Measurements from ENCODE around the gene CIB2.

CIB2 gene

GRCh38 chr15:78149068-78149804 is 18.0 kb upstream of the CIB2 start, which contains the start of gene IDH3A:
IDH3A (plus strand) TSS chr15:78149362; CDS start chr15:78149404, 42 bp downstream.
- DNase-seq: peak; percentile 50

- no peak for DNase-seq
These were observed 17.3 kb upstream of the CIB2 start for GRCh38 chr15:78148392-78149067.

DNA sequence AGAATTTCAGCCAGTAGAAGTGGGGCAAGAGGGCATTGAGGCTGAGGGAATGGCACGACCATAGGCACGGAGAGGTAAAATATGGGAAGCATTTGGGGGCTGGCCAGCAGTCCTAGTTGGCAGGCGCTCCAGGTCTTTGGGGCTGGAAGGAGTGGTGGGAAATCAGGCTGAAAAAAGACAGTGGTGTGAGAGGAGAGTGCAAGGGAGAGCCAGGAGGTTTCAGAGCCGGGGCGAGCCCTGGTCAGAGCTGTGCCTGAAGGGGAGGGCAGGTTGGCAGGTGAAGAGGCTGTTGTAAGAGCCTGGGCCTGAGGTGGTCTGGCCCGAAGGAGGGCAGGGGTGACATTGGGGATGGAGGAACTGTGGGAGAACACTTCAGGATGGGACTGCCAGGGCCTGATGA is 16.3 kb upstream of the CIB2 start:
- DNase-seq: no peak

DNA sequence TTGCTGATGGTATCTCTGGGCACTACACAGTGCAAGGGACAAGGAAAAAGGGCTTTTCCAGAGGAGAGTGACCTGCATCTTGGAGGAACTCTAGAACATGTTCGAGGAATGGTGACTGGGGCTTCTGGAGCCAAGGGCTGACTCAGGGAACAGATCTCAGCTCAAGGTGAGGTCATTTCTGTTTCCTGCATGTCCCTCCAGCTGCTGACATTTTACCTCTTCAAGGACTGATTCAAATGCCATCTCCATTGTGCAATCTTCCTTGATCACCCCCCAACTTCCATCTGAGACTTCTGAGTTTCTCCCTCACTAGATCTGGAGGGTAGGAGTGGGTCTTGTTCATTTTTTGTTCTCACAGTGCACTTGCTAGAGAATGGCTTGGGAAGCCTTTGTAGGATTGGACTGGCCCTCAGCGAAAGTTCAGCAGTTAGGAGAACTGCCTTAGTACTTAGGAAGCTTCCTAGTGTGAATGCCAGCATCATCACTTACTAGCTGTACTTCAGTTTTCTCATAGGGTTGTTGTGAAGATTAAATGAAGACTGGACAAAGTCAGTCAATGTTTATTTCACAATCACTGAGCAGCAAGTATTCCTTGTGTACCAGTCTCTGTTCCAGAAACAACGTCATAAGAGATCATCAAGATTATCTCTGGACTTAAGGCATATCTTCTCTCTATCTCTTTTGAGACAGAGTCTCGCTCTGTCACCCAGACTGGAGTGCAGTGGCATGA is 15.3 kb upstream of the CIB2 start:
- DNase-seq: no peak

GRCh38 chr15:78142332-78142731 is 11.1 kb upstream of the CIB2 start:
- DNase-seq: no peak

- no peak for DNase-seq
These were observed 9.0 kb upstream of the CIB2 start for GRCh38 chr15:78140292-78140691.

DNA sequence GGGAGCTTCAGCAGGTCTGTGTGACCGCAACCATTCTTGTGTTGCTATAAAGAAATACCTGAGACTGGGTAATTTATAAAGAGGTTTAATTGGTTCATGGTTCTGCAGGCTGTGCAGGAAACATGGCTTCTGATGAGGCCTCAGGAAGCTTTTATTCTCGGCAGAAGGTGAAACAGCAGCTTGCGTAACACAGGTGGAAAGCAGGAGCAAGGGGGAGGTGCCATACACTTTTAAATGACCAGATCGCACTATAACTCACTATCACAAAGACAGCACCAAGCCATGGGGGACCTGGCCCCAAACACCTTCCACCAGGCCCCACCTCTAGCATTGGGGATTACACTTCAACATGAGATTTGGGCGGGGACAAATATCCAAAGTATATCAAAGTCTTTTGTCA is 8.3 kb upstream of the CIB2 start:
- no peak for DNase-seq

DNA sequence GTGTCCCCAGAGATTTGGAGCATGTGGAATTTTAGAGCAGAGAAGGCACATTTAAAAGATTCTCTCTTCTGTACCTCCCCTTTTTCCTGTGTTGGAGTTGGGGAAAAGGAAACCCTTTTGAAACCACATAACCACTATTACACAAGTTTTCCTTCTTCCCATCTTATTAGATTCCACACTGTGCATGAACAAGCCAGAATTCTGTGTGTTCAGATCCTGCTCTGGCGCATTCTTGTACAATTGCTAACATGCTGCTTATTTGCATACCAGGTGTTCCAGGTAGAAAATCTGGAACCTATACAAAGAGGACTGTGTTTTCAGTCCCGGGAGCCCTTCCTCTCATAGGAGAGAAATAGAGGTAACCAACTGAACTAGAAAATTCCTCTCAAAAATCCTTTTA is 2.6 kb upstream of the CIB2 start:
- DNase-seq: no peak

GRCh38 chr15:78130466-78131294 is 565 bp downstream of the CIB2 start:
- no peak for DNase-seq

- no peak for DNase-seq
These were observed 1.4 kb downstream of the CIB2 start for GRCh38 chr15:78129751-78130287.

- DNase-seq: no peak
These were observed 2.0 kb downstream of the CIB2 start for GRCh38 chr15:78129077-78129750.

DNA sequence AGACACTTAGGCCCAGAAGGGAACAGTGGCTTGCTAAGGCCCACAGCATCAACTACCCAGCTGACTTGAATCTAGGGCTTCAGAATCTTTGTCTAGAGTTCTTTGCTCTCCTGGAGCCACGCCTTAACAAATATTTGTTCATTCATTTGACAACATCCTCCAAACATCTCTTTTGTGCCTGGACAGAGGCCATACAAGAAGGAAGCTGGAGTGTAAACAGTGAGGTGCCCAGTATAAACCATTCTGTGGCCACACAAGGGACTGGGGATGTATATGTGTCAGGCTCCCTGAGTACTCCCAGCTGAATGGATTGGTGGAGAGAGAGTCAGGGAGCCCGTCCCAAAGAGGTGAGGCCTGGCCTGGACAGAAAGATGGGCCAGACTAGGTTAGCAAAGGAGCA is 3.4 kb downstream of the CIB2 start:
- DNase-seq: no peak

- no peak for DNase-seq
These were observed 6.0 kb downstream of the CIB2 start for GRCh38 chr15:78125267-78125666.

- DNase-seq: no peak
These were observed 10.7 kb downstream of the CIB2 start for GRCh38 chr15:78120523-78120922.

- no peak for DNase-seq
These were observed 18.7 kb downstream of the CIB2 start for GRCh38 chr15:78112551-78112950.

- no peak for DNase-seq
These were observed 19.5 kb downstream of the CIB2 start for GRCh38 chr15:78111788-78112187.

DNA sequence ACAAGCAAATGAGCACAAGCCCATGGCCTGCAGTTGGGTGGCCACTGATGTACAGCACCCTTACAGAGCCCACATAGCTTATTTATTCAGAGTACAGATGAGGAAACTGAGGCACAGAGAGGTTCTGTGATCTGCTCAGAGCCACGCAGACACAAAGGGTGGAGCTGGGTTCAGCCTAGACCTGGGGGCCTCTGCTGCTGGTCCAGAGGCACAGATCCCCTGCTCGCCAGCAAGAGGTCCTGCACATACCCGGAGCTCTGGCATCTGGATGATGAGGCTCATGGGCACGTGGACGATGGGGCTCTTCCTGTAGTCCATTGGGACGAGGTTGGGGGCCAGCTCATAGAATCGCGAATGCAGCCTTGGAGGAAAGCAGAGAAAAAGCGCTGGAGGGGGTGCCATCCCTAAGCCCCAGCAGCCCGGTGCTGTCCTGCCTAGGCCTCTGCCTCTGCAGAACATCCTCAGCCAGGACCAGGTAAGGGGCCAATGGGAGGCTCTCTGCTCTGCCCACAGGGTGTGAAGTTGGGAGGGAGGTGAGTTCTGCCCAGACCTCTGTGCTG is 20.2 kb downstream of the CIB2 start:
- no peak for DNase-seq

- no peak for DNase-seq
These were observed 21.1 kb downstream of the CIB2 start for GRCh38 chr15:78110096-78110495.

DNA sequence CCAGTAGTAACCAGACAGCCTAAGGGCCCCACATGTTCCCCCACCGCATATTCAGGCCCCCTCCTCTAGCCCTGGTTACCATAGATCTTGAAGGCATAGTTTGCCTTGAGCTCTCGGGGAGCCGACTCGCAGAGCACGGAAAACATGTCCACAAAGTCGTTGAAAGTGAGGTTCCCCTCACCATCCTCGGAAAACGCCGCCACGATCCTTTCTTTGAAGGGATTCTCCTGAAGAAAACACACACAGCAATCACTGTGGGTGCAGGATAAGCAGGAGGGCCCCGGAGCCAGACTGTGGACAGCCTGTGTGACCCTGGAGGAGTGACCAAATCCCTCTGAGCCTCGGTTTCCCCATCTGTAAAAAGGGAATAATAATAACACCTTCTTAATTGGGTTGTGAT is 22.1 kb downstream of the CIB2 start:
- DNase-seq: no peak

GRCh38 chr15:78108300-78109084 is 22.8 kb downstream of the CIB2 start:
- DNase-seq: no peak

DNA sequence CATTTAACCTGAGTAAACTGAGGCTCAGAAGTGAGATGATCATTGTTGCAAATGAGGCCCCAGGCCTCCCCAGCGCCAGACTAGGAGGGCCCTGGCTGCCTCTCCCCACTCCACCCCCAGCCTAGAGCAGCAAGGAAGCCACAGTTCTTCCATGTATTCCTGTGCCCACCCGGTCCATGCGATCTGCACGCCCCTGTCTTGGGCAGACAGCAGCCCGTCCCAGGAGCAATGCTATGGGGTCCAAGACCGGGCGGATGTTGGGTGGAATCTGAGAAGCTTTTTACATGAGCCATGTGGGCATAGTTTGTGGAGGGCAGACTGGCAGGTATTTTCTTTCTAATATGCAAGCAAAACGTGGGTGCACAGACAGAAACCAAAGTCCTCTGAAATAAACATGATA is 23.8 kb downstream of the CIB2 start:
- DNase-seq: no peak

All from cortex of kidney (tissue), 1 donor.